NCI-H2107 (cell line): ENCODE measurements around the gene AGAP5.

ENCODE experiments used
- DNase-seq: peaks from one replicate; lab custom pipeline; 2025; lab: John Stamatoyannopoulos, UW

Gene AGAP5

GRCh38 chr10:73625884-73626752, 71.8 kb downstream of the AGAP5 start:
- peak; percentile 74 for DNase-seq

- no peak for DNase-seq
Measured at GRCh38 chr10:73625004-73625883, 72.7 kb downstream of the AGAP5 start.
